ENCODE measurements around the gene MTHFSD. TPM values are rescaled to one million over a fixed set of nuclear protein-coding genes. Genes with fewer than 3 reads are reported as not detected.

MTHFSD gene
- total RNA-seq, 1 experiment from 2014 or later, result 15.7 TPM

DNA sequence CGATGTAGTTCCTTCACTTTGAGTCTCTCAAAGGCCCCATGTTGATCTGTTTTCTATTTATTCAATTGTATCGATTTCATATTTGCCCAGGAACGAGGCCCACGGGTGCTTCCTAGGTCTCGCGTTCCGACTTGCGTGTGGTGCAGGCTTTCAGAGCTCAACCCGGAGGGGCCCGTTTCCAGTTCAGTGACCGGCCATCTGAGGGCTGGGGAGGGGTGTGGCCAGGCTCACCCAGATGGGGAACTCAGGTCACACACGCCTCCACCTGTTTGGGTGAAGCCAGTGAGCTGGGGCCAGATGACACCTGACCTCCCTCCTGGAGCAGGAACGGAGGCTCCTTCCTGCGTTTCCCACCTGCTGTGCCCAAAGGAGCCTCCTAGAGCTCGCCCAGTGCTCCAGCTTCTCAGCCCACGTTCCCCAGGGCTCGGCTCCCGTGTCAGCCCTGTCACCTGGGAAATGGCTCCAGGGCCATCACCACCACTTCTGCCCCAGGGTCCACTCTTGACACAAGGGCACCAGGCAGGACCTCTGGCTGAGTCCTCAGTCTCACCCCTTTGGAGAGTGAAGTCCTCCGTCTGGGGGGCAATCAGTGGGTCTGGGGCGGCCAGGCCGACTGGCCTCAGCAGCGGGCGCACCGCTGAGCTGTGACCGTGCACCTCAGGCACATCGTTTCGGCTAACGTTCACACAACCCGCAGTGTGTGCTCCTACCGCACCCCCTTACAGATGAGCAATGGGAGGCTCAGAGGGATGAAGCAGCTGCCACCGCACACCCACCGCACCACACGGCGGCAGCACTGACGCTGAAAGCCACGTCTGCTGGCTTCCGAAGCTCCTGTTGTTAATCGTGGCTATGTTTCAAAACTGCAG, 26.7 kb downstream of the MTHFSD start (continued):
- TF ChIP-seq, protein P1, sequence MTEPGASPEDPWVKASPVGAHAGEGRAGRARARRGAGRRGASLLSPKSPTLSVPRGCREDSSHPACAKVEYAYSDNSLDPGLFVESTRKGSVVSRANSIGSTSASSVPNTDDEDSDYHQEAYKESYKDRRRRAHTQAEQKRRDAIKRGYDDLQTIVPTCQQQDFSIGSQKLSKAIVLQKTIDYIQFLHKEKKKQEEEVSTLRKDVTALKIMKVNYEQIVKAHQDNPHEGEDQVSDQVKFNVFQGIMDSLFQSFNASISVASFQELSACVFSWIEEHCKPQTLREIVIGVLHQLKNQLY (CRISPR knock-in tag; IDR thresholded peaks at IDR 0.05), result no peak
- no peak for TF ChIP-seq JAZF1 (CRISPR knock-in tag; IDR thresholded peaks at IDR 0.05)
- TF ChIP-seq CBFB (CRISPR knock-in tag; IDR thresholded peaks at IDR 0.05; ENCODE audit: low read depth), result no peak
- no peak for TF ChIP-seq NFATC4 (CRISPR knock-in tag; IDR thresholded peaks at IDR 0.05)

- CTCF ChIA-PET, result interaction anchor here (1.0 to 2.5 kb wide), 5 partner anchors 16 to 706 kb away, joined by 4 to 8 read pairs (median 5); partner anchors contain the start of gene FOXF1
- ATAC-seq (no peak), DNase-seq (ENCODE audit: low spot score) (no peak)
- Mint-ChIP-seq H3K27ac (no peak overlapping the region; the same call in 1 of the 2 replicates), H3K36me3 (peaks cover 2% of the 10 kb centered on the region; the same call in 1 of the 2 replicates), H3K27me3 (ENCODE audit: low read depth) (no peaks in the 10 kb centered on the region; the same call in 1 of the 2 replicates), H3K9me3 (peaks cover 13% of the 10 kb centered on the region; the same call in 1 of the 2 replicates), H3K4me1 (no peaks in the 10 kb centered on the region), H3K4me3 (no peak overlapping the region)
- POLR2A ChIA-PET, result no interaction called here
- TF ChIP-seq NR2C2 (CRISPR knock-in tag; IDR thresholded peaks at IDR 0.05) (no peak), NFATC4 (CRISPR knock-in tag; IDR thresholded peaks at IDR 0.05) (no peak), E2F4 (CRISPR knock-in tag; IDR thresholded peaks at IDR 0.05; ENCODE audit: borderline replicate concordance, low read depth) (no peak), FOXP4 (CRISPR knock-in tag; IDR thresholded peaks at IDR 0.05) (no peak), ZNF317 (CRISPR knock-in tag; IDR thresholded peaks at IDR 0.05; ENCODE audit: borderline replicate concordance, low read depth) (no peak), ESRRA (CRISPR knock-in tag; IDR thresholded peaks at IDR 0.05; ENCODE audit: borderline replicate concordance) (no peak), RELA (CRISPR knock-in tag; IDR thresholded peaks at IDR 0.05; ENCODE audit: borderline replicate concordance) (no peak), ELF4 (CRISPR knock-in tag; IDR thresholded peaks at IDR 0.05; ENCODE audit: low read depth) (no peak), TEAD4 (CRISPR knock-in tag; IDR thresholded peaks at IDR 0.05) (no peak), NFE2L1 (CRISPR knock-in tag; IDR thresholded peaks at IDR 0.05) (no peak)
- TF ChIP-seq, protein P2, sequence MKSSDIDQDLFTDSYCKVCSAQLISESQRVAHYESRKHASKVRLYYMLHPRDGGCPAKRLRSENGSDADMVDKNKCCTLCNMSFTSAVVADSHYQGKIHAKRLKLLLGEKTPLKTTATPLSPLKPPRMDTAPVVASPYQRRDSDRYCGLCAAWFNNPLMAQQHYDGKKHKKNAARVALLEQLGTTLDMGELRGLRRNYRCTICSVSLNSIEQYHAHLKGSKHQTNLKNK (CRISPR knock-in tag; IDR thresholded peaks at IDR 0.05), result no peak
- TF ChIP-seq, protein P3, sequence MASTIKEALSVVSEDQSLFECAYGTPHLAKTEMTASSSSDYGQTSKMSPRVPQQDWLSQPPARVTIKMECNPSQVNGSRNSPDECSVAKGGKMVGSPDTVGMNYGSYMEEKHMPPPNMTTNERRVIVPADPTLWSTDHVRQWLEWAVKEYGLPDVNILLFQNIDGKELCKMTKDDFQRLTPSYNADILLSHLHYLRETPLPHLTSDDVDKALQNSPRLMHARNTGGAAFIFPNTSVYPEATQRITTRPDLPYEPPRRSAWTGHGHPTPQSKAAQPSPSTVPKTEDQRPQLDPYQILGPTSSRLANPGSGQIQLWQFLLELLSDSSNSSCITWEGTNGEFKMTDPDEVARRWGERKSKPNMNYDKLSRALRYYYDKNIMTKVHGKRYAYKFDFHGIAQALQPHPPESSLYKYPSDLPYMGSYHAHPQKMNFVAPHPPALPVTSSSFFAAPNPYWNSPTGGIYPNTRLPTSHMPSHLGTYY (CRISPR knock-in tag; IDR thresholded peaks at IDR 0.05), result no peak
- TF ChIP-seq, protein P4, sequence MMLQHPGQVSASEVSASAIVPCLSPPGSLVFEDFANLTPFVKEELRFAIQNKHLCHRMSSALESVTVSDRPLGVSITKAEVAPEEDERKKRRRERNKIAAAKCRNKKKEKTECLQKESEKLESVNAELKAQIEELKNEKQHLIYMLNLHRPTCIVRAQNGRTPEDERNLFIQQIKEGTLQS (CRISPR knock-in tag; conservative IDR thresholded peaks at IDR 0.05), result no peak
Observed at GRCh38 chr16:86527366-86527765, 27.7 kb downstream of the MTHFSD start.

GRCh38 chr16:86525696-86526095, 29.3 kb downstream of the MTHFSD start:
- H3K27me3 Mint-ChIP-seq (ENCODE audit: low read depth), result peaks cover 8% of the 10 kb centered on the region
- peaks cover 2% of the 10 kb centered on the region; the same call in 1 of the 2 replicates for H3K36me3 Mint-ChIP-seq
- ChIA-PET POLR2A (no interaction called here), CTCF (interaction anchor here (0.9 to 1.1 kb wide), 2 partner anchors 453 to 706 kb away, joined by 3 read pairs; no protein-coding TSS in a partner anchor)
- DNase-seq (ENCODE audit: low spot score) (no peak), ATAC-seq (no peak)
- H3K4me1 Mint-ChIP-seq, result no peaks in the 10 kb centered on the region
- H3K27ac Mint-ChIP-seq, result no peak overlapping the region
- no peak overlapping the region for H3K4me3 Mint-ChIP-seq
- peaks cover 13% of the 10 kb centered on the region; the same call in 1 of the 2 replicates for H3K9me3 Mint-ChIP-seq
- TF ChIP-seq, protein P5, sequence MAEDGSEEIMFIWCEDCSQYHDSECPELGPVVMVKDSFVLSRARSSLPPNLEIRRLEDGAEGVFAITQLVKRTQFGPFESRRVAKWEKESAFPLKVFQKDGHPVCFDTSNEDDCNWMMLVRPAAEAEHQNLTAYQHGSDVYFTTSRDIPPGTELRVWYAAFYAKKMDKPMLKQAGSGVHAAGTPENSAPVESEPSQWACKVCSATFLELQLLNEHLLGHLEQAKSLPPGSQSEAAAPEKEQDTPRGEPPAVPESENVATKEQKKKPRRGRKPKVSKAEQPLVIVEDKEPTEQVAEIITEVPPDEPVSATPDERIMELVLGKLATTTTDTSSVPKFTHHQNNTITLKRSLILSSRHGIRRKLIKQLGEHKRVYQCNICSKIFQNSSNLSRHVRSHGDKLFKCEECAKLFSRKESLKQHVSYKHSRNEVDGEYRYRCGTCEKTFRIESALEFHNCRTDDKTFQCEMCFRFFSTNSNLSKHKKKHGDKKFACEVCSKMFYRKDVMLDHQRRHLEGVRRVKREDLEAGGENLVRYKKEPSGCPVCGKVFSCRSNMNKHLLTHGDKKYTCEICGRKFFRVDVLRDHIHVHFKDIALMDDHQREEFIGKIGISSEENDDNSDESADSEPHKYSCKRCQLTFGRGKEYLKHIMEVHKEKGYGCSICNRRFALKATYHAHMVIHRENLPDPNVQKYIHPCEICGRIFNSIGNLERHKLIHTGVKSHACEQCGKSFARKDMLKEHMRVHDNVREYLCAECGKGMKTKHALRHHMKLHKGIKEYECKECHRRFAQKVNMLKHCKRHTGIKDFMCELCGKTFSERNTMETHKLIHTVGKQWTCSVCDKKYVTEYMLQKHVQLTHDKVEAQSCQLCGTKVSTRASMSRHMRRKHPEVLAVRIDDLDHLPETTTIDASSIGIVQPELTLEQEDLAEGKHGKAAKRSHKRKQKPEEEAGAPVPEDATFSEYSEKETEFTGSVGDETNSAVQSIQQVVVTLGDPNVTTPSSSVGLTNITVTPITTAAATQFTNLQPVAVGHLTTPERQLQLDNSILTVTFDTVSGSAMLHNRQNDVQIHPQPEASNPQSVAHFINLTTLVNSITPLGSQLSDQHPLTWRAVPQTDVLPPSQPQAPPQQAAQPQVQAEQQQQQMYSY (CRISPR knock-in tag; IDR thresholded peaks at IDR 0.05), result no peak
- TF ChIP-seq SMAD4 (CRISPR knock-in tag; IDR thresholded peaks at IDR 0.05) (no peak), E2F4 (CRISPR knock-in tag; IDR thresholded peaks at IDR 0.05; ENCODE audit: borderline replicate concordance, low read depth) (no peak), ZNF219 (CRISPR knock-in tag; IDR thresholded peaks at IDR 0.05; ENCODE audit: borderline replicate concordance) (no peak), TCF7 (CRISPR knock-in tag; IDR thresholded peaks at IDR 0.05; ENCODE audit: low read depth) (no peak), SMAD3 (CRISPR knock-in tag; IDR thresholded peaks at IDR 0.05; ENCODE audit: borderline replicate concordance) (no peak)

Measured in WTC11 (cell line).